ENCODE measurements around the gene VCL. TPM values are rescaled to one million over a fixed set of nuclear protein-coding genes. Genes with fewer than 3 reads are reported as not detected.
A peak's percentile ranks its signal among the peaks of the same experiment; 100 is the strongest.

Gene VCL
- total and polyA plus RNA-seq, 9 of the 15 experiments (the other 6 are each of a cell fraction or from before 2014, with no cell fraction given) = 29.8 to 186 (median 76.4) TPM

GRCh38 chr10:74067373-74068352 is 69.7 kb downstream of the VCL start (continued):
- TF ChIP-seq ZNF407 (IDR thresholded peaks at IDR 0.05; ENCODE audit: low read depth) (no peak), ZNF76 (CRISPR knock-in tag; IDR thresholded peaks at IDR 0.05; ENCODE audit: borderline replicate concordance) (no peak), NFYB (IDR thresholded peaks at IDR 0.05; ENCODE audit: extremely low read depth, insufficient read length) (no peak), CEBPB (tag; IDR thresholded peaks at IDR 0.05) (peak; percentile 99), ZFP36 (IDR thresholded peaks at IDR 0.05; ENCODE audit: low read depth, low read length, partially characterized antibody) (no peak), ZNF134 (CRISPR knock-in tag; conservative IDR thresholded peaks at IDR 0.05) (peak; percentile 58), ZNF324 (CRISPR knock-in tag; IDR thresholded peaks at IDR 0.05) (no peak), NCOR1 (IDR thresholded peaks at IDR 0.05) (peak; percentile 89), RBM14 (IDR thresholded peaks at IDR 0.05; ENCODE audit: borderline replicate concordance, insufficient read depth, low read depth, low read length) (no peak), MBD1 (CRISPR knock-in tag; IDR thresholded peaks at IDR 0.05) (no peak), ZNF764 (CRISPR knock-in tag; IDR thresholded peaks at IDR 0.05; ENCODE audit: low read depth) (no peak), HDAC6 (IDR thresholded peaks at IDR 0.05; ENCODE audit: low read depth, low read length) (no peak), MYNN (IDR thresholded peaks at IDR 0.05) (no peak), MYNN (CRISPR knock-in tag; IDR thresholded peaks at IDR 0.05) (no peak), MCM5 (IDR thresholded peaks at IDR 0.05; ENCODE audit: low read depth) (no peak), KAT7 (CRISPR knock-in tag; IDR thresholded peaks at IDR 0.05; ENCODE audit: borderline replicate concordance) (no peak), ZNF589 (CRISPR knock-in tag; IDR thresholded peaks at IDR 0.05; ENCODE audit: low read depth) (no peak), NFIC (IDR thresholded peaks at IDR 0.05) (peak; percentile 82), ZNF263 (CRISPR knock-in tag; IDR thresholded peaks at IDR 0.05; ENCODE audit: borderline replicate concordance) (no peak)

Measured in K562 (cell line).